ENCODE measurements around the gene CHFR.
"Not testable (repeated sequence)": the region's sequence is repeated elsewhere in the genome, so short reads cannot be mapped to it uniquely, and the experiment has no call there.

CHFR gene

GRCh38 chr12:132886529-132887477 lies 602 bp downstream of the CHFR start:
- Histone ChIP-seq H4K20me1 (ENCODE audit: insufficient read depth) (no peaks in the 10 kb centered on the region), H3K9ac (no peak overlapping the region), H3K79me2 (ENCODE audit: insufficient read depth, low read depth) (no peaks in the 10 kb centered on the region), H3K27ac (no peak overlapping the region), H3K36me3 (ENCODE audit: insufficient read depth) (no peaks in the 10 kb centered on the region), H3K27me3 (ENCODE audit: insufficient read depth, low read depth) (no peaks in the 10 kb centered on the region), H2AFZ (ENCODE audit: low read depth) (no peak overlapping the region), H3K4me3 (IDR thresholded peaks at IDR 0.05; ENCODE audit: insufficient read depth, low read depth, low read length) (no peak overlapping the region), H3K4me2 (no peak overlapping the region), H3K4me1 (ENCODE audit: low read depth, poor library complexity, severe bottlenecking) (no peaks in the 10 kb centered on the region)
- no peak for TF ChIP-seq CTCF (conservative IDR thresholded peaks at IDR 0.05; ENCODE audit: low read depth, low read length)

- Histone ChIP-seq H3K4me1 (ENCODE audit: low read depth, poor library complexity, severe bottlenecking) (no peaks in the 10 kb centered on the region), H3K27ac (no peak overlapping the region), H2AFZ (ENCODE audit: low read depth) (no peak overlapping the region), H4K20me1 (ENCODE audit: insufficient read depth) (no peaks in the 10 kb centered on the region), H3K27me3 (ENCODE audit: insufficient read depth, low read depth) (no peaks in the 10 kb centered on the region), H3K79me2 (ENCODE audit: insufficient read depth, low read depth) (no peaks in the 10 kb centered on the region), H3K9ac (no peak overlapping the region), H3K4me2 (no peak overlapping the region), H3K36me3 (ENCODE audit: insufficient read depth) (no peaks in the 10 kb centered on the region), H3K4me3 (IDR thresholded peaks at IDR 0.05; ENCODE audit: insufficient read depth, low read depth, low read length) (no peak overlapping the region)
- no peak for TF ChIP-seq CTCF (conservative IDR thresholded peaks at IDR 0.05; ENCODE audit: low read depth, low read length)
Measured at GRCh38 chr12:132881818-132882217, 5.6 kb downstream of the CHFR start.

GRCh38 chr12:132874620-132875019 lies 12.8 kb downstream of the CHFR start:
- not testable (repeated sequence) for H3K4me2 ChIP-seq; H3K79me2 ChIP-seq (ENCODE audit: insufficient read depth, low read depth); H3K27ac ChIP-seq; H3K9ac ChIP-seq; H3K27me3 ChIP-seq (ENCODE audit: insufficient read depth, low read depth); H3K4me3 ChIP-seq (IDR thresholded peaks at IDR 0.05; ENCODE audit: insufficient read depth, low read depth, low read length); H3K4me1 ChIP-seq (ENCODE audit: low read depth, poor library complexity, severe bottlenecking); H3K36me3 ChIP-seq (ENCODE audit: insufficient read depth); H2AFZ ChIP-seq (ENCODE audit: low read depth); H4K20me1 ChIP-seq (ENCODE audit: insufficient read depth)

- no peaks in the 10 kb centered on the region for H3K4me1 ChIP-seq (ENCODE audit: low read depth, poor library complexity, severe bottlenecking)
- H3K27me3 ChIP-seq (ENCODE audit: insufficient read depth, low read depth): no peaks in the 10 kb centered on the region
- H3K36me3 ChIP-seq (ENCODE audit: insufficient read depth): no peaks in the 10 kb centered on the region
- no peaks in the 10 kb centered on the region for H3K79me2 ChIP-seq (ENCODE audit: insufficient read depth, low read depth)
- TF ChIP-seq CTCF (conservative IDR thresholded peaks at IDR 0.05; ENCODE audit: low read depth, low read length): no peak
- no peak overlapping the region for H3K27ac ChIP-seq
- H3K4me3 ChIP-seq (IDR thresholded peaks at IDR 0.05; ENCODE audit: insufficient read depth, low read depth, low read length): no peak overlapping the region
- H2AFZ ChIP-seq (ENCODE audit: low read depth): no peak overlapping the region
- H4K20me1 ChIP-seq (ENCODE audit: insufficient read depth): no peaks in the 10 kb centered on the region
- no peak overlapping the region for H3K9ac ChIP-seq
- H3K4me2 ChIP-seq: no peak overlapping the region
Measured at GRCh38 chr12:132874175-132874574, 13.2 kb downstream of the CHFR start.

GRCh38 chr12:132873724-132874123 lies 13.7 kb downstream of the CHFR start:
- no peak overlapping the region for H3K4me2 ChIP-seq
- no peak overlapping the region for H3K27ac ChIP-seq
- no peaks in the 10 kb centered on the region for H3K79me2 ChIP-seq (ENCODE audit: insufficient read depth, low read depth)
- H2AFZ ChIP-seq (ENCODE audit: low read depth): no peak overlapping the region
- H3K4me3 ChIP-seq (IDR thresholded peaks at IDR 0.05; ENCODE audit: insufficient read depth, low read depth, low read length): no peak overlapping the region
- H3K27me3 ChIP-seq (ENCODE audit: insufficient read depth, low read depth): no peaks in the 10 kb centered on the region
- H3K4me1 ChIP-seq (ENCODE audit: low read depth, poor library complexity, severe bottlenecking): no peaks in the 10 kb centered on the region
- no peak for TF ChIP-seq CTCF (conservative IDR thresholded peaks at IDR 0.05; ENCODE audit: low read depth, low read length)
- H3K36me3 ChIP-seq (ENCODE audit: insufficient read depth): no peaks in the 10 kb centered on the region
- H3K9ac ChIP-seq: no peak overlapping the region
- no peaks in the 10 kb centered on the region for H4K20me1 ChIP-seq (ENCODE audit: insufficient read depth)
